ENCODE results near the gene XKR8. TPM values are rescaled to one million over a fixed set of nuclear protein-coding genes. Genes with fewer than 3 reads are reported as not detected.

The XKR8 gene
- total and polyA plus RNA-seq, 10 of the 15 experiments (the other 5 are each of a cell fraction or from before 2014, with no cell fraction given): 0.80 to 3.7 (median 2.6) TPM

DNA sequence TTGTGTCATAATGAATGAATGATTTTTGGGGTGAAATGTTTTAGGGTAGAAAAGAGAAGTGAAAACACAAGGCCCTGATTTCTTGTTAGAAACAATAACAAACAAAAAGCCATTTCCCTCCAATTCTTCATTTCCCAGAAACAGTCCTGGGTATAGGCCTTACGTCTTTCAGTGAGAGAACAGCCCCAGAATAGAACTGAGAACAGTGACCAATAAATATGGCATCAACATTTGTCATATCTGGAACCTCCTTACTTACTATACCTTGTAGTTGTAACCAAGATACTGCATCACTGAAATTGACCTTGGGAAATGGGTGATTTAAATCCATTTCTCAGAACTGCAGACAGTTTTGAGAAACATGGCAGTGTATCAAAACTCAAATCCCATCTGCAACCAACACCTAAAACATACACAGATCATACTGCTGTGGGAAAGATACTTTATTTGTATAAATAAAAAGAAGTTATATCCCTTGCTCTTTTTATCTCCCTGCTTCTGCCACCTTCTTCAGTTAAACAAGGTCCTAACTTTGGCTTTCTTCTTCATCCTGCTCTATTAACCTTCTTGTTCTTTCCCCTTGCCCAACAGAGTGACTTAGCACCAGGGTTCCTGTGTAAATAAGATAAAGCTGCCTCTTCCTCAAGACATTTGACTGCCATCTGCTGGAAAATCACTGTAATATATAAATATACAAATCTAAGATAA lies 19.5 kb downstream of the XKR8 start (continued):
- TF ChIP-seq, protein P1, sequence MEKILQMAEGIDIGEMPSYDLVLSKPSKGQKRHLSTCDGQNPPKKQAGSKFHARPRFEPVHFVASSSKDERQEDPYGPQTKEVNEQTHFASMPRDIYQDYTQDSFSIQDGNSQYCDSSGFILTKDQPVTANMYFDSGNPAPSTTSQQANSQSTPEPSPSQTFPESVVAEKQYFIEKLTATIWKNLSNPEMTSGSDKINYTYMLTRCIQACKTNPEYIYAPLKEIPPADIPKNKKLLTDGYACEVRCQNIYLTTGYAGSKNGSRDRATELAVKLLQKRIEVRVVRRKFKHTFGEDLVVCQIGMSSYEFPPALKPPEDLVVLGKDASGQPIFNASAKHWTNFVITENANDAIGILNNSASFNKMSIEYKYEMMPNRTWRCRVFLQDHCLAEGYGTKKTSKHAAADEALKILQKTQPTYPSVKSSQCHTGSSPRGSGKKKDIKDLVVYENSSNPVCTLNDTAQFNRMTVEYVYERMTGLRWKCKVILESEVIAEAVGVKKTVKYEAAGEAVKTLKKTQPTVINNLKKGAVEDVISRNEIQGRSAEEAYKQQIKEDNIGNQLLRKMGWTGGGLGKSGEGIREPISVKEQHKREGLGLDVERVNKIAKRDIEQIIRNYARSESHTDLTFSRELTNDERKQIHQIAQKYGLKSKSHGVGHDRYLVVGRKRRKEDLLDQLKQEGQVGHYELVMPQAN (conservative IDR thresholded peaks at IDR 0.05): no peak
- TF ChIP-seq RAD51 (IDR thresholded peaks at IDR 0.05) (no peak), HDAC6 (IDR thresholded peaks at IDR 0.05; ENCODE audit: unreplicated experiment) (no peak), TARDBP (IDR thresholded peaks at IDR 0.05; ENCODE audit: borderline replicate concordance) (no peak), NR2C1 (IDR thresholded peaks at IDR 0.05) (no peak)
- TF ChIP-seq, protein P2, sequence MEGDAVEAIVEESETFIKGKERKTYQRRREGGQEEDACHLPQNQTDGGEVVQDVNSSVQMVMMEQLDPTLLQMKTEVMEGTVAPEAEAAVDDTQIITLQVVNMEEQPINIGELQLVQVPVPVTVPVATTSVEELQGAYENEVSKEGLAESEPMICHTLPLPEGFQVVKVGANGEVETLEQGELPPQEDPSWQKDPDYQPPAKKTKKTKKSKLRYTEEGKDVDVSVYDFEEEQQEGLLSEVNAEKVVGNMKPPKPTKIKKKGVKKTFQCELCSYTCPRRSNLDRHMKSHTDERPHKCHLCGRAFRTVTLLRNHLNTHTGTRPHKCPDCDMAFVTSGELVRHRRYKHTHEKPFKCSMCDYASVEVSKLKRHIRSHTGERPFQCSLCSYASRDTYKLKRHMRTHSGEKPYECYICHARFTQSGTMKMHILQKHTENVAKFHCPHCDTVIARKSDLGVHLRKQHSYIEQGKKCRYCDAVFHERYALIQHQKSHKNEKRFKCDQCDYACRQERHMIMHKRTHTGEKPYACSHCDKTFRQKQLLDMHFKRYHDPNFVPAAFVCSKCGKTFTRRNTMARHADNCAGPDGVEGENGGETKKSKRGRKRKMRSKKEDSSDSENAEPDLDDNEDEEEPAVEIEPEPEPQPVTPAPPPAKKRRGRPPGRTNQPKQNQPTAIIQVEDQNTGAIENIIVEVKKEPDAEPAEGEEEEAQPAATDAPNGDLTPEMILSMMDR (IDR thresholded peaks at IDR 0.05 in 2 of 3, conservative IDR thresholded peaks at IDR 0.05 in 1 of 3; ENCODE audit: control insufficient read depth in 2 of 3, extremely low read depth in 1 of 3, insufficient read depth in 1 of 3, low read depth in 3 of 3, low read length in 3 of 3): peak; percentile 25 to 52 (median 51); a peak in 3 of 6 replicates
- TF ChIP-seq, protein P3, sequence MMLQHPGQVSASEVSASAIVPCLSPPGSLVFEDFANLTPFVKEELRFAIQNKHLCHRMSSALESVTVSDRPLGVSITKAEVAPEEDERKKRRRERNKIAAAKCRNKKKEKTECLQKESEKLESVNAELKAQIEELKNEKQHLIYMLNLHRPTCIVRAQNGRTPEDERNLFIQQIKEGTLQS (IDR thresholded peaks at IDR 0.05; ENCODE audit: borderline replicate concordance, extremely low read depth, low read depth, low read length): no peak
- TF ChIP-seq, protein P4, sequence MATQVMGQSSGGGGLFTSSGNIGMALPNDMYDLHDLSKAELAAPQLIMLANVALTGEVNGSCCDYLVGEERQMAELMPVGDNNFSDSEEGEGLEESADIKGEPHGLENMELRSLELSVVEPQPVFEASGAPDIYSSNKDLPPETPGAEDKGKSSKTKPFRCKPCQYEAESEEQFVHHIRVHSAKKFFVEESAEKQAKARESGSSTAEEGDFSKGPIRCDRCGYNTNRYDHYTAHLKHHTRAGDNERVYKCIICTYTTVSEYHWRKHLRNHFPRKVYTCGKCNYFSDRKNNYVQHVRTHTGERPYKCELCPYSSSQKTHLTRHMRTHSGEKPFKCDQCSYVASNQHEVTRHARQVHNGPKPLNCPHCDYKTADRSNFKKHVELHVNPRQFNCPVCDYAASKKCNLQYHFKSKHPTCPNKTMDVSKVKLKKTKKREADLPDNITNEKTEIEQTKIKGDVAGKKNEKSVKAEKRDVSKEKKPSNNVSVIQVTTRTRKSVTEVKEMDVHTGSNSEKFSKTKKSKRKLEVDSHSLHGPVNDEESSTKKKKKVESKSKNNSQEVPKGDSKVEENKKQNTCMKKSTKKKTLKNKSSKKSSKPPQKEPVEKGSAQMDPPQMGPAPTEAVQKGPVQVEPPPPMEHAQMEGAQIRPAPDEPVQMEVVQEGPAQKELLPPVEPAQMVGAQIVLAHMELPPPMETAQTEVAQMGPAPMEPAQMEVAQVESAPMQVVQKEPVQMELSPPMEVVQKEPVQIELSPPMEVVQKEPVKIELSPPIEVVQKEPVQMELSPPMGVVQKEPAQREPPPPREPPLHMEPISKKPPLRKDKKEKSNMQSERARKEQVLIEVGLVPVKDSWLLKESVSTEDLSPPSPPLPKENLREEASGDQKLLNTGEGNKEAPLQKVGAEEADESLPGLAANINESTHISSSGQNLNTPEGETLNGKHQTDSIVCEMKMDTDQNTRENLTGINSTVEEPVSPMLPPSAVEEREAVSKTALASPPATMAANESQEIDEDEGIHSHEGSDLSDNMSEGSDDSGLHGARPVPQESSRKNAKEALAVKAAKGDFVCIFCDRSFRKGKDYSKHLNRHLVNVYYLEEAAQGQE (IDR thresholded peaks at IDR 0.05; ENCODE audit: low read depth, low read length): no peak
- TF ChIP-seq, protein P5, sequence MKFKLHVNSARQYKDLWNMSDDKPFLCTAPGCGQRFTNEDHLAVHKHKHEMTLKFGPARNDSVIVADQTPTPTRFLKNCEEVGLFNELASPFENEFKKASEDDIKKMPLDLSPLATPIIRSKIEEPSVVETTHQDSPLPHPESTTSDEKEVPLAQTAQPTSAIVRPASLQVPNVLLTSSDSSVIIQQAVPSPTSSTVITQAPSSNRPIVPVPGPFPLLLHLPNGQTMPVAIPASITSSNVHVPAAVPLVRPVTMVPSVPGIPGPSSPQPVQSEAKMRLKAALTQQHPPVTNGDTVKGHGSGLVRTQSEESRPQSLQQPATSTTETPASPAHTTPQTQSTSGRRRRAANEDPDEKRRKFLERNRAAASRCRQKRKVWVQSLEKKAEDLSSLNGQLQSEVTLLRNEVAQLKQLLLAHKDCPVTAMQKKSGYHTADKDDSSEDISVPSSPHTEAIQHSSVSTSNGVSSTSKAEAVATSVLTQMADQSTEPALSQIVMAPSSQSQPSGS (IDR thresholded peaks at IDR 0.05; ENCODE audit: low read length): peak; percentile 42; the same call in 1 of the 2 replicates
- TF ChIP-seq, protein P6, sequence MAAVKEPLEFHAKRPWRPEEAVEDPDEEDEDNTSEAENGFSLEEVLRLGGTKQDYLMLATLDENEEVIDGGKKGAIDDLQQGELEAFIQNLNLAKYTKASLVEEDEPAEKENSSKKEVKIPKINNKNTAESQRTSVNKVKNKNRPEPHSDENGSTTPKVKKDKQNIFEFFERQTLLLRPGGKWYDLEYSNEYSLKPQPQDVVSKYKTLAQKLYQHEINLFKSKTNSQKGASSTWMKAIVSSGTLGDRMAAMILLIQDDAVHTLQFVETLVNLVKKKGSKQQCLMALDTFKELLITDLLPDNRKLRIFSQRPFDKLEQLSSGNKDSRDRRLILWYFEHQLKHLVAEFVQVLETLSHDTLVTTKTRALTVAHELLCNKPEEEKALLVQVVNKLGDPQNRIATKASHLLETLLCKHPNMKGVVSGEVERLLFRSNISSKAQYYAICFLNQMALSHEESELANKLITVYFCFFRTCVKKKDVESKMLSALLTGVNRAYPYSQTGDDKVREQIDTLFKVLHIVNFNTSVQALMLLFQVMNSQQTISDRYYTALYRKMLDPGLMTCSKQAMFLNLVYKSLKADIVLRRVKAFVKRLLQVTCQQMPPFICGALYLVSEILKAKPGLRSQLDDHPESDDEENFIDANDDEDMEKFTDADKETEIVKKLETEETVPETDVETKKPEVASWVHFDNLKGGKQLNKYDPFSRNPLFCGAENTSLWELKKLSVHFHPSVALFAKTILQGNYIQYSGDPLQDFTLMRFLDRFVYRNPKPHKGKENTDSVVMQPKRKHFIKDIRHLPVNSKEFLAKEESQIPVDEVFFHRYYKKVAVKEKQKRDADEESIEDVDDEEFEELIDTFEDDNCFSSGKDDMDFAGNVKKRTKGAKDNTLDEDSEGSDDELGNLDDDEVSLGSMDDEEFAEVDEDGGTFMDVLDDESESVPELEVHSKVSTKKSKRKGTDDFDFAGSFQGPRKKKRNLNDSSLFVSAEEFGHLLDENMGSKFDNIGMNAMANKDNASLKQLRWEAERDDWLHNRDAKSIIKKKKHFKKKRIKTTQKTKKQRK (IDR thresholded peaks at IDR 0.05; ENCODE audit: low read depth, low read length): no peak
- TF ChIP-seq, protein P7, sequence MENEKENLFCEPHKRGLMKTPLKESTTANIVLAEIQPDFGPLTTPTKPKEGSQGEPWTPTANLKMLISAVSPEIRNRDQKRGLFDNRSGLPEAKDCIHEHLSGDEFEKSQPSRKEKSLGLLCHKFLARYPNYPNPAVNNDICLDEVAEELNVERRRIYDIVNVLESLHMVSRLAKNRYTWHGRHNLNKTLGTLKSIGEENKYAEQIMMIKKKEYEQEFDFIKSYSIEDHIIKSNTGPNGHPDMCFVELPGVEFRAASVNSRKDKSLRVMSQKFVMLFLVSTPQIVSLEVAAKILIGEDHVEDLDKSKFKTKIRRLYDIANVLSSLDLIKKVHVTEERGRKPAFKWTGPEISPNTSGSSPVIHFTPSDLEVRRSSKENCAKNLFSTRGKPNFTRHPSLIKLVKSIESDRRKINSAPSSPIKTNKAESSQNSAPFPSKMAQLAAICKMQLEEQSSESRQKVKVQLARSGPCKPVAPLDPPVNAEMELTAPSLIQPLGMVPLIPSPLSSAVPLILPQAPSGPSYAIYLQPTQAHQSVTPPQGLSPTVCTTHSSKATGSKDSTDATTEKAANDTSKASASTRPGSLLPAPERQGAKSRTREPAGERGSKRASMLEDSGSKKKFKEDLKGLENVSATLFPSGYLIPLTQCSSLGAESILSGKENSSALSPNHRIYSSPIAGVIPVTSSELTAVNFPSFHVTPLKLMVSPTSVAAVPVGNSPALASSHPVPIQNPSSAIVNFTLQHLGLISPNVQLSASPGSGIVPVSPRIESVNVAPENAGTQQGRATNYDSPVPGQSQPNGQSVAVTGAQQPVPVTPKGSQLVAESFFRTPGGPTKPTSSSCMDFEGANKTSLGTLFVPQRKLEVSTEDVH (IDR thresholded peaks at IDR 0.05; ENCODE audit: low read depth, partially characterized antibody): no peak

All from GM12878 (cell line).